HG03432 (cell line): ENCODE results near the gene DCDC2C.
A peak's percentile ranks its signal among the peaks of the same experiment; 100 is the strongest.

Source experiments
- ATAC-seq: cut with Tn5 transposase; IDR thresholded peaks from one replicate; pipeline ENCODE4 v1.9.1; 2021; ENCODE audit warnings: mild to moderate bottlenecking, moderate library complexity; ENCODE audit not compliant: unreplicated experiment

Gene DCDC2C

GRCh38 chr2:3769766-3770165 lies 66.4 kb downstream of the DCDC2C start:
- no peak for ATAC-seq

GRCh38 chr2:3770724-3771415 lies 67.5 kb downstream of the DCDC2C start:
- no peak for ATAC-seq

DNA sequence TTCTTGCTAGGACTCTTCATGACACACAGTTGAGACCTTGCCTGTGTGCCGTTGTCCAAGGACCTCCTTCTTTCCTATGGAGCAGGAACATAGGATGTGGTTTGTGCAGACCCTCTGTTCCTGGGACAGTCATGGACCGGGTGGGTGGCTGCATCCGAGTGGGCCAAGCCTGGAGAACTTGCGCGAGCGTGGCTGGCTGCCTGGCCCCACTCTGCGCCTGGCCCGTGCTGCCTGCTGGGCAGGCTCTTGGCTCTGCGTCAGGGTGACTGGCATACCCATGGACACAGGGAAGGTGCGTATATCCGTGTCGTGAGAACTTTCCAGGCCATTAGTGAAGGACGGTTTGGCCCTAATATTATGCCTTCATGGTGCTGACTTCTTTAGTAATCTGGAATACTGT lies 68.2 kb downstream of the DCDC2C start:
- ATAC-seq: no peak

DNA sequence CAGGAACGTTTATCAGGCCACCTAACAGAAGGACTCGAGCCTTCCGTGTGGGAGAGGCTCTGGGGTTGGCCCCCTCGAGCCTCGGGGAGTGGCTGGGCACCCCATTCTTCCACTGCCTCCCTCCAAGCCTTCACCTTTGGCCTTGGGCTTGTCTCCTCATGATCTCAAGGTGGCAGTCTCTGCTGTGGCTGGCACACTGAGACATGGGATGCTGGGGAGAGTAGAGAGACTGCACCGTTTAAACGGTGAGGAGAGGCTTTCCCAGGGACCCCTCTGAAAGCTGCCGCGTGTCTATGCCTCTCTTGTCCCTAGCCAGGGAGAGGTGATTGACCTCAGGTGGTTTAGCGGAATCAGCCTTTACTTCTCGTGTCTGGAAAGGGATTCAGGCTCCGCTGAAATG lies 71.0 kb downstream of the DCDC2C start:
- no peak for ATAC-seq

DNA sequence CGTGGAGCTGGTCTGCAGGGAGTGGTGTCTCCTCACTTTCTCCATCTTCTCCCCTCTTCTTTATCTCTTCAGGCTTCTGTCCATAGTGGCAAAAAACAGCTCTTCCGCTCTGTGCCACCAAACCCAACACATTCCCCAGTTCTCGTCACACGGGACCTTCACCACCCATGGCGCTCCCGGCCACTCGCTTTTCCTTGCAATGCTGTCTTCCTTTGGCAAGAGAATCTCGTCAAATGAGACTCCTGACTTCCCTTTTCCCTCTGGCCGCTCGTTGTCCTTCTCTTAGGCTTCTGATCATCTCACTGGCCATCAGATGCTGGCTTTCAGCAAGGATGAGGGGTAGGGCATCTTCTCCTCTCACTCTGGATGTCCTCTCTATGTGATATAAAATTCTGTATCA lies 72.9 kb downstream of the DCDC2C start:
- no peak for ATAC-seq

GRCh38 chr2:3777966-3778365 lies 74.6 kb downstream of the DCDC2C start:
- no peak for ATAC-seq

DNA sequence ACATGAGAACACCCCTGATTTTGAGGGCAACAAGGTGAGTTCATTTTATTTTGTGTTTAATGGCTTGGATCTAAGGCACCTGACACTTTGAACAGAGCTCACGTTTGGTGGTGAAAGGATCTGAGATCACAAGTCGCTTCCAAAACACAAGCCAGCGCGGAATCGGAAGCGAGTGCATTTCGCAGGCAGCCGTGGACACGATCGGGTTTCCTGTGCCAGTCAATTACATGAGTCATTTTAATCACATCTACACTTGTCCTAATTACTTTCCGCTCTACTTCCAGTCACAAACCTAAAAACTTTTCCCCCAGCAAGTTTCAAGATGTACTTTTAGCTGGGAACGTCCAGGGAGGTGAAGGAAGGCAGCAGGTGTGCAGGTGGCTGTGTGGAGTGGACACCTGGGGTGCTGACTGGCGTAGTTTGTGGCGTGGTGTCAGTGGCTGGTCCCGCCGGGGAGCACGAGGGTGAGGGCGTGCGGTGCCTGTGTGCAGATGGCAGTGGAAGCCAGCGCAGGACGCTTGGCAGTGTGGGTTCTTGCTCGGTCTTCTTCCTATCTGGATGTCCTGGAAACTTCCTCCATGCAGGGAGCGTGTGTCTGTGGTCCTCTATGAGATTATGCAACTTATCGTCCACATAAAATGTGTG lies 75.6 kb downstream of the DCDC2C start:
- ATAC-seq: no peak

DNA sequence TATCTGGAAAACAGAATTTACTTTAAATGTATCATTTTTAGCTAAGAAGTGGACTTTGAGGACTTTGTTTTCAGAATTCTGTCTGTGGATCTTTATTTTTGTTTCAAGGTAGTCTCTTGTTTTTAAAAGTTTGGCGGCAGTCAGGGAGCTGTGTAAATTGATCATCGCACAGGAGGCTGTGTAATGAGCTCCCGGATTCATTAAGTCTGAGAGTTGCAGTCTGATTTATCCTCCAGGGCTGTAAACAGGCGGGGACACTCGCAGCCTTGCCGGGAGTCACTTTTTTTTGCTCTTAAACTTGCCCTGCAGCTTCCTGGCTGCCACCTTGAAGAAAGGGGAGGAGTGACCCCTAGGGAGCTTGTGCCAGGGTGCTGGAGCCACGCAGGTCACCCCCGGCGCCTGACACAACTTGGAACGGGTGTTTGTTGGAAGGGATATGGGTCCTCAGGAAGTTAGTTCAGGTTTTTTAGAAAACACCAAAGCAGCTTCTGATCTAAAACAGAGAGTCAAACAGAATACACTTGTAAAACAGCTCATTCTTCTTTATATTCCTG lies 76.2 kb downstream of the DCDC2C start:
- ATAC-seq: no peak

- ATAC-seq: peak; percentile 86
Measured at GRCh38 chr2:3780477-3781402, 77.4 kb downstream of the DCDC2C start.

GRCh38 chr2:3784731-3785130 lies 81.4 kb downstream of the DCDC2C start:
- ATAC-seq: no peak

- no peak for ATAC-seq
Measured at GRCh38 chr2:3785220-3785889, 82.0 kb downstream of the DCDC2C start.

- no peak for ATAC-seq
Measured at GRCh38 chr2:3785890-3786273, 82.5 kb downstream of the DCDC2C start.

- ATAC-seq: no peak
Measured at GRCh38 chr2:3787768-3788167, 84.4 kb downstream of the DCDC2C start.

- ATAC-seq: no peak
Measured at GRCh38 chr2:3789256-3789655, 85.9 kb downstream of the DCDC2C start.

DNA sequence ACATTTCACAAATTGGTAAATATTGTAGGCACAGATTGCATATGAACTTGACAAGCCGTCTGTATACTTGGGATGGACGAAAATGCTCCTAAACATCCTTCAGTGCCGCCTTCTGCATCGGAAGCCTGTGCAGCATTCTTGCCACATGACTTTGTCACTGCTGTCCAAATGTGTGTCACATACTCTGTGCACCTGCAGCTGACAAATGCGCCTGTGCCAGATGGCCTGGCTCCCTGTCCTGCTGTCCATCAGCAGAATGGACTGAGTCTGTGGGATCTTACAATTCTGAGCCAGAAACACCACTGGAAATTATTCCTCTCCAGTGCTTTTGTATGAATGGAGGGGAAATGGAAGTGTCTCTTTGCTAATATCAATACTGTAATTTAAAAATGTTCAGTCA lies 89.9 kb downstream of the DCDC2C start:
- ATAC-seq: no peak

DNA sequence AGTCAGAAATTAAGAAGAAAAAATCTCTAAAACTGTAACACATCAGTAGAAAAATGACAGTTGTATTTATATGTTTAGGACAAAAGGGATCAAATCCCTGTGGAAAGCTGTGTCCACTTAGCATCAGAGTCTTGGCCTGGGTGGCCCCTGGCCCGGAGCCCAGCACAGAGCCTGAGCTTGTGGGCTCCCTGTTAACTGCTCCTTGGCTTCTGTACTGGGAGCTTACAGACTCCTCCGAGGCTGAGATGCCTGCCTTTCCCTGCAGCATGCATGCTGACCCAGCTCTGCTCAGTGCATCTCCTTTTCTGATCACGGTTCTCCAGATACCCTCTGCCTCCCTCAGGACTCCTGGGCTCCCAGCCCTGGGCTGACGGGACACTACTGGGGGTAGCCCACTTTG lies 98.1 kb downstream of the DCDC2C start:
- no peak for ATAC-seq

- ATAC-seq: no peak
Measured at GRCh38 chr2:3805201-3805939, 102.0 kb downstream of the DCDC2C start.

DNA sequence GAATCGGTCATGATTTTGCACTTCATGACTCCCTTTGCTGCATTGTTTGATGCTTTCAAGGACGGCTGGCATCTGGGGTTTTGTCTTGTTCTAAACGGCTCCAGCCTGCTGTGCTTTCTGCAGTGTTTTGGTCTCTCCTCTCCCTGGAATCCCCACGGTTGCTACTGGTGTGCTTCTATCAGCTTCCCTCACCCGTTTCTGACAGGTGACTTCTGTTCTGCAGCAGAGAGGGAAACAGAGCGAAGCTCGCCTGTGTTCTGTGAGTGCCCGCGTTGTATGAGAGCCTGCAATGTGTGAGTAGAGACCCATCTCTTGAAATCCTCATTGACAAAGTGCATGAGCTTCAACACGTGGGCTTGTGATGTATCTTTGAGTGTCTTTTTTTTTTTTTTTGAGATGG lies 102.8 kb downstream of the DCDC2C start:
- no peak for ATAC-seq

- ATAC-seq: no peak
Measured at GRCh38 chr2:3806730-3807129, 103.4 kb downstream of the DCDC2C start.

DNA sequence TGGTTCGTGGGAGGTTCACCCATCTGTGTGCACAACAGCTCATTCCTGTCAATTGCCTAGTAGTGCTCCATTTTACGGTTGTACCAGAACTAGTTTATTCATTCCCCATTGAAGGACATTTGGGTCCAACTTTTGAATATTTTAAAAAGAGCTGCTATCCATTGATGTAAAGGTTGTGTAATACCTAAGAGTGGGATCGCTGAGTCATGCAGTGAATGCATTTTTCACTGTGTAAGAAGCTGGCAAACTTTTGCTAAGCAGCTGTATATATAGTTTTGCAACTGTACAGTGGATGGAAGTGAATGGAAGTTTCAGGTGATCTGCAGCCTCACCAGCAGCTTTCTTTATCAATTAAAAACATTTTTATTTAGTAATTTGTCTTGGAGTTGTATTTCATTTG lies 104.5 kb downstream of the DCDC2C start:
- no peak for ATAC-seq
